ENCODE results near the gene PPP6R2. TPM values are rescaled to one million over a fixed set of nuclear protein-coding genes. Genes with fewer than 3 reads are reported as not detected.

The PPP6R2 gene
- total RNA-seq, 1 experiment from 2014 or later, result 42.6 TPM

DNA sequence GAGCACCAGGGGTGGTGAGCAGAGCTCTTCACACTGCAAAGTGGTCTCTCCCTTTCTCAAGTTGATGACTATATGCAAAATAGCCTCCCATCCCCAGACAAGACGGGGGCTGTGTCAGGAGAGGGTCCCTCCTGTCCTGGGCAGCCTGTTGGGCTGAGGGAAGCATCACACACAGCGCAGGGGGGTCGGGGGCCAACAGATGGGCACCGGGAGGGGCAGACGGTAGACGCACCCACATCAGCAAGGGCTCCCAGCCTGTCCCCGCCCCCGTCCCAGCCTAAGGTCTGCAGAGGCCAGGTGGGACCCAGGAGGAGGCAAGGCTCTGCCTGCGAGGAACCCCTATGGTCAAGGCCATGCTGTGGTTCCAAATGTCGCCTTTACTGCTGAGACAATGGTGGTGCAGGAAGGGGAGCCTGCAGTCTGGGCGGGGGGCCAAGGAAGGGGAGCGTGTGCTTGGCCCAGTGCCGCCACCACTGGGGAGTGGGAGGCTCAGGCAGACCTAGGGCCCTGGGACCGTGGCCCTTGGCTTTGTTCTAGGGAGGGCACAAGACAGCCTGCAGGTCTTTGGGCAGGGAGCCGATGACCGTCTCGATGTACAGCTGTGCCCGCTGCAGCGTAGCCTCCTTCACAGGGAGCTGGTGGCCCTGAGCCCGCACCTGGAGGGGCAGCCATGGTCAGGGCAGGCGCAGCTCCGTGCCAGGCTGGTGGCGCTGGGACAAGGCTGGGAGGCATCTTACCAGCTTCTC lies 31.3 kb upstream of the PPP6R2 start:
- H3K36me3 Mint-ChIP-seq (ENCODE audit: insufficient read depth in 1 of 3, low read depth in 3 of 3), result no peaks in the 10 kb centered on the region; a peak in 1 of 7 replicates
- TF ChIP-seq, protein P1, sequence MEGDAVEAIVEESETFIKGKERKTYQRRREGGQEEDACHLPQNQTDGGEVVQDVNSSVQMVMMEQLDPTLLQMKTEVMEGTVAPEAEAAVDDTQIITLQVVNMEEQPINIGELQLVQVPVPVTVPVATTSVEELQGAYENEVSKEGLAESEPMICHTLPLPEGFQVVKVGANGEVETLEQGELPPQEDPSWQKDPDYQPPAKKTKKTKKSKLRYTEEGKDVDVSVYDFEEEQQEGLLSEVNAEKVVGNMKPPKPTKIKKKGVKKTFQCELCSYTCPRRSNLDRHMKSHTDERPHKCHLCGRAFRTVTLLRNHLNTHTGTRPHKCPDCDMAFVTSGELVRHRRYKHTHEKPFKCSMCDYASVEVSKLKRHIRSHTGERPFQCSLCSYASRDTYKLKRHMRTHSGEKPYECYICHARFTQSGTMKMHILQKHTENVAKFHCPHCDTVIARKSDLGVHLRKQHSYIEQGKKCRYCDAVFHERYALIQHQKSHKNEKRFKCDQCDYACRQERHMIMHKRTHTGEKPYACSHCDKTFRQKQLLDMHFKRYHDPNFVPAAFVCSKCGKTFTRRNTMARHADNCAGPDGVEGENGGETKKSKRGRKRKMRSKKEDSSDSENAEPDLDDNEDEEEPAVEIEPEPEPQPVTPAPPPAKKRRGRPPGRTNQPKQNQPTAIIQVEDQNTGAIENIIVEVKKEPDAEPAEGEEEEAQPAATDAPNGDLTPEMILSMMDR (conservative IDR thresholded peaks at IDR 0.05), result no peak
- H3K9me3 Mint-ChIP-seq, result no peaks in the 10 kb centered on the region
- no CpG with 5 or more reads among the region's 23 CpGs for WGBS (ENCODE audit: extremely low coverage, insufficient read length, low lambda C conversion rate)
- Histone ChIP-seq H3K56ac (ENCODE audit: insufficient read length, low read depth, low read length) (no peak overlapping the region), H2BK120ac (ENCODE audit: low read depth, low read length, poor library complexity, severe bottlenecking) (no peak overlapping the region), H4K8ac (replicated peaks; ENCODE audit: insufficient read length, low read depth, low read length) (no peak overlapping the region), H3K4me1 (ENCODE audit: insufficient read depth, low read length) (no peaks in the 10 kb centered on the region; the same call in 1 of the 2 replicates), H3K79me1 (ENCODE audit: insufficient read depth, low read depth, low read length, poor library complexity, severe bottlenecking) (no peaks in the 10 kb centered on the region), H2BK15ac (ENCODE audit: low read depth, low read length) (no peak overlapping the region), H4K5ac (ENCODE audit: insufficient read length, low read depth, low read length) (no peak overlapping the region), H3K18ac (ENCODE audit: insufficient read length, low read depth, low read length) (no peak overlapping the region), H3K27ac (ENCODE audit: insufficient read length, low read depth, low read length) (no peak overlapping the region), H4K20me1 (ENCODE audit: control insufficient read depth, insufficient read depth, insufficient read length) (peaks cover 2% of the 10 kb centered on the region), H3K14ac (ENCODE audit: insufficient read depth, low read length) (no peak overlapping the region), H2BK5ac (ENCODE audit: insufficient read length, low read length) (no peak overlapping the region), H3K23me2 (ENCODE audit: insufficient read length, low read depth, low read length, poor library complexity, severe bottlenecking) (peaks cover 3% of the 10 kb centered on the region), H3K9me3 (ENCODE audit: control insufficient read depth, low read depth, low read length) (no peaks in the 10 kb centered on the region), H2AK5ac (ENCODE audit: insufficient read length, low read length) (no peak overlapping the region), H2BK12ac (ENCODE audit: insufficient read length, low read depth, low read length) (no peak overlapping the region), H3K23ac (ENCODE audit: insufficient read length, low read depth, low read length) (no peak overlapping the region), H2BK20ac (ENCODE audit: low read depth, low read length, poor library complexity, severe bottlenecking) (no peak overlapping the region), H4K91ac (ENCODE audit: insufficient read length, low read depth, low read length) (no peak overlapping the region), H3T11ph (ENCODE audit: low read length) (no peak overlapping the region), H3K4me2 (ENCODE audit: insufficient read depth, insufficient read length, low read length) (no peak overlapping the region), H3K9ac (ENCODE audit: extremely low read depth, insufficient read length, low read length) (no peak overlapping the region), H3K79me2 (ENCODE audit: insufficient read depth, low read length) (no peaks in the 10 kb centered on the region), H2AFZ (ENCODE audit: low read length) (no peak overlapping the region), H3K27me3 (ENCODE audit: insufficient read depth, low read length) (no peaks in the 10 kb centered on the region), H3K4ac (ENCODE audit: low read depth, low read length) (no peak overlapping the region)
- peaks cover 12 to 14% of the 10 kb centered on the region in 2 experiments for H3K4me1 Mint-ChIP-seq
- no peak for DNase-seq
- H3K4me3 Mint-ChIP-seq, result no peak overlapping the region
- peaks cover 7% of the 10 kb centered on the region for H3K27me3 Mint-ChIP-seq (ENCODE audit: low read depth)
- H3K27ac Mint-ChIP-seq, result no peak overlapping the region; a peak in 1 of 7 replicates

Data from H9 (cell line).